Measurements from ENCODE around the gene SPATA33. TPM values are rescaled to one million over a fixed set of nuclear protein-coding genes. Genes with fewer than 3 reads are reported as not detected.
A peak's percentile ranks its signal among the peaks of the same experiment; 100 is the strongest.

SPATA33 gene
- total RNA-seq, 1 experiment from 2014 or later = 23.5 TPM

GRCh38 chr16:89641458-89642119 lies 16.0 kb upstream of the SPATA33 start:
- H3K36me3 Mint-ChIP-seq (ENCODE audit: insufficient read depth, unreplicated experiment) = peaks cover 42% of the 10 kb centered on the region
- no peak for TF ChIP-seq CTCF (IDR thresholded peaks at IDR 0.05; ENCODE audit: unreplicated experiment)
- H3K27me3 Mint-ChIP-seq (ENCODE audit: unreplicated experiment) = peaks cover 46% of the 10 kb centered on the region
- no peak overlapping the region for H3K27ac Mint-ChIP-seq (ENCODE audit: unreplicated experiment)
- intact Hi-C loops (cut with micrococcal nuclease; ENCODE audit: unreplicated experiment) = loop anchor here (2.0 to 5.0 kb wide), 2 partner anchors 27 to 59 kb away; no protein-coding TSS in a partner anchor
- CTCF ChIA-PET = interaction anchor here (0.8 to 1.8 kb wide), 8 partner anchors 23 to 76 kb away, joined by 3 to 6 read pairs (median 4); no protein-coding TSS in a partner anchor
- no peak for DNase-seq
- peak overlapping the region; percentile 57 for H3K4me3 Mint-ChIP-seq (ENCODE audit: low read depth, unreplicated experiment)
- no peaks in the 10 kb centered on the region for H3K9me3 Mint-ChIP-seq (ENCODE audit: low read depth, unreplicated experiment)
- peaks cover 12% of the 10 kb centered on the region for H3K4me1 Mint-ChIP-seq (ENCODE audit: low read depth, unreplicated experiment)
- no TSS peak for BruUV-seq (replicated peaks)

GRCh38 chr16:89642574-89642973 lies 15.1 kb upstream of the SPATA33 start:
- H3K36me3 Mint-ChIP-seq (ENCODE audit: insufficient read depth, unreplicated experiment) = peaks cover 50% of the 10 kb centered on the region
- DNase-seq = no peak
- intact Hi-C loops (cut with micrococcal nuclease; ENCODE audit: unreplicated experiment) = loop anchor here (5.0 kb wide), 1 partner anchor 60 kb away; no protein-coding TSS in a partner anchor
- H3K4me3 Mint-ChIP-seq (ENCODE audit: low read depth, unreplicated experiment) = no peak overlapping the region
- H3K9me3 Mint-ChIP-seq (ENCODE audit: low read depth, unreplicated experiment) = no peaks in the 10 kb centered on the region
- CTCF ChIA-PET = interaction anchor here (1.0 to 1.6 kb wide), 3 partner anchors 9 to 58 kb away, joined by 3 to 5 read pairs (median 4); no protein-coding TSS in a partner anchor
- H3K27me3 Mint-ChIP-seq (ENCODE audit: unreplicated experiment) = peaks cover 36% of the 10 kb centered on the region
- no peak for TF ChIP-seq CTCF (IDR thresholded peaks at IDR 0.05; ENCODE audit: unreplicated experiment)
- BruUV-seq (replicated peaks) = no TSS peak
- peaks cover 12% of the 10 kb centered on the region for H3K4me1 Mint-ChIP-seq (ENCODE audit: low read depth, unreplicated experiment)
- no peak overlapping the region for H3K27ac Mint-ChIP-seq (ENCODE audit: unreplicated experiment)

GRCh38 chr16:89643769-89644300 lies 13.8 kb upstream of the SPATA33 start:
- TF ChIP-seq CTCF (IDR thresholded peaks at IDR 0.05; ENCODE audit: unreplicated experiment) = no peak
- intact Hi-C loops (cut with micrococcal nuclease; ENCODE audit: unreplicated experiment) = loop anchor here (5.0 kb wide), 1 partner anchor 62 kb away; no protein-coding TSS in a partner anchor
- no peak for DNase-seq
- BruUV-seq (replicated peaks) = no TSS peak
- CTCF ChIA-PET = no interaction called here
- Mint-ChIP-seq H3K9me3 (ENCODE audit: low read depth, unreplicated experiment) (no peaks in the 10 kb centered on the region), H3K36me3 (ENCODE audit: insufficient read depth, unreplicated experiment) (peaks cover 50% of the 10 kb centered on the region), H3K4me1 (ENCODE audit: low read depth, unreplicated experiment) (peaks cover 12% of the 10 kb centered on the region), H3K27ac (ENCODE audit: unreplicated experiment) (no peak overlapping the region), H3K4me3 (ENCODE audit: low read depth, unreplicated experiment) (no peak overlapping the region), H3K27me3 (ENCODE audit: unreplicated experiment) (peaks cover 27% of the 10 kb centered on the region)

- peaks cover 50% of the 10 kb centered on the region for H3K36me3 Mint-ChIP-seq (ENCODE audit: insufficient read depth, unreplicated experiment)
- H3K27me3 Mint-ChIP-seq (ENCODE audit: unreplicated experiment) = peaks cover 20% of the 10 kb centered on the region
- H3K4me3 Mint-ChIP-seq (ENCODE audit: low read depth, unreplicated experiment) = no peak overlapping the region
- no peak for DNase-seq
- no TSS peak for BruUV-seq (replicated peaks)
- TF ChIP-seq CTCF (IDR thresholded peaks at IDR 0.05; ENCODE audit: unreplicated experiment) = no peak
- intact Hi-C loops (cut with micrococcal nuclease; ENCODE audit: unreplicated experiment) = no loop called here
- peaks cover 12% of the 10 kb centered on the region for H3K4me1 Mint-ChIP-seq (ENCODE audit: low read depth, unreplicated experiment)
- H3K9me3 Mint-ChIP-seq (ENCODE audit: low read depth, unreplicated experiment) = no peaks in the 10 kb centered on the region
- CTCF ChIA-PET = no interaction called here
- no peak overlapping the region for H3K27ac Mint-ChIP-seq (ENCODE audit: unreplicated experiment)
Observed at GRCh38 chr16:89645122-89645521, 12.5 kb upstream of the SPATA33 start.
